LHCN-M2 (cell line): ENCODE results near the gene RBM15B. TPM values are rescaled to one million over a fixed set of nuclear protein-coding genes. Genes with fewer than 3 reads are reported as not detected.
A peak's percentile ranks its signal among the peaks of the same experiment; 100 is the strongest.

Experiments
- DNase-seq: peaks from one replicate; pipeline ENCODE4 v3.0.0-alpha.2; 2012; ENCODE audit warnings: low read depth
- total RNA-seq: library from RNA; depleted of rRNA; stranded (reverse); fragments of >200 nt; gene quantifications from 2 replicates; pipeline ENCODE4 v1.2.3, GENCODE V29; 2014

Gene RBM15B
- total RNA-seq, 1 experiment from 2014 or later: 34.2 TPM

DNA sequence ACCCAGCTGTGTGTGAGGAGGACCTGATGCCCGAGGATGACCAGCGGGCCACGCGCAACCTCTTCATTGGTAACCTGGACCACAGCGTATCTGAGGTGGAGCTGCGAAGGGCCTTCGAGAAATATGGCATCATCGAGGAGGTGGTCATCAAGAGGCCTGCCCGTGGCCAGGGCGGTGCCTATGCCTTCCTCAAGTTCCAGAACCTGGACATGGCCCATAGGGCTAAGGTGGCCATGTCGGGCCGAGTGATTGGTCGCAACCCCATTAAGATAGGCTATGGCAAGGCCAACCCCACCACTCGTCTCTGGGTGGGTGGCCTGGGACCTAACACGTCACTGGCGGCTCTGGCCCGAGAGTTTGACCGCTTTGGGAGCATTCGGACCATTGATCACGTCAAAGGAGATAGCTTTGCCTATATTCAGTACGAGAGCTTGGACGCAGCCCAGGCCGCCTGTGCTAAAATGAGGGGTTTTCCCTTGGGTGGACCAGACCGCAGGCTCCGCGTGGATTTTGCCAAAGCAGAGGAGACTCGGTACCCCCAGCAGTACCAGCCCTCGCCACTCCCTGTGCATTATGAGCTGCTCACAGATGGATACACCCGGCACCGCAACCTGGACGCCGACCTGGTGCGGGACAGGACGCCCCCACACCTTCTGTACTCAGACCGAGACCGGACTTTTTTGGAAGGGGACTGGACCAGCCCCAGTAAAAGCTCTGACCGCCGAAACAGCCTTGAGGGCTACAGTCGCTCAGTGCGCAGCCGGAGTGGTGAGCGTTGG lies 1.5 kb downstream of the RBM15B start:
- DNase-seq: no peak

DNA sequence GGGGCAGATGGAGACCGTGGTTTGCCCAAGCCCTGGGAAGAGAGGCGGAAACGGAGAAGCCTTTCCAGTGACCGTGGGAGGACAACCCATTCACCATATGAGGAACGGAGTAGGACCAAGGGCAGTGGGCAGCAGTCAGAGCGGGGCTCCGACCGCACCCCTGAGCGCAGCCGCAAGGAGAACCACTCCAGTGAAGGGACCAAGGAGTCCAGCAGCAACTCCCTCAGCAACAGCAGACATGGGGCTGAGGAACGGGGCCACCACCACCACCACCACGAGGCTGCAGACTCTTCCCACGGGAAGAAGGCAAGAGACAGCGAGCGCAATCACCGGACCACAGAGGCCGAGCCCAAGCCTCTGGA lies 2.0 kb downstream of the RBM15B start:
- DNase-seq: no peak

- no peak for DNase-seq
These were observed 2.5 kb downstream of the RBM15B start for GRCh38 chr3:51393564-51393963.

DNA sequence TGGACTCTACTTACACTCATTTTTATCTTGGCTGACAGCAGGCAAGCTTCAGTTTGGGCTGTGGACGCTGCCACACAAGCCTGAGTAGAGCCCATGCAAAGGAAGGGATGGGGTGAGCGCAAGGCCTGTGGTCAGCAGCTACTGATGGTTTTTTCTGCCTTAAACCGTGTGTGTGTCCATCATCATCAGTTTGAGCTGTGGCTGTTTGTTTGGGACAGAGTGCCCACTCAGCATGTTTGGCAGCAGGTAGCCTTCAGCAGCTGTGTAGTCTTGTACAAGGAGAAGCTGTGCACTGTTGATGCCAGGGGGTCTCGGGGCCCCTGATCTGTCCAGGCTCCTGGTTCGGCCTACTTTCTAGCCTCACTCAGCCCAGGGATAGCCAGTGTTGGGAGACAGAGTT lies 3.5 kb downstream of the RBM15B start:
- no peak for DNase-seq

GRCh38 chr3:51395493-51396213 lies 4.6 kb downstream of the RBM15B start:
- DNase-seq: no peak

DNA sequence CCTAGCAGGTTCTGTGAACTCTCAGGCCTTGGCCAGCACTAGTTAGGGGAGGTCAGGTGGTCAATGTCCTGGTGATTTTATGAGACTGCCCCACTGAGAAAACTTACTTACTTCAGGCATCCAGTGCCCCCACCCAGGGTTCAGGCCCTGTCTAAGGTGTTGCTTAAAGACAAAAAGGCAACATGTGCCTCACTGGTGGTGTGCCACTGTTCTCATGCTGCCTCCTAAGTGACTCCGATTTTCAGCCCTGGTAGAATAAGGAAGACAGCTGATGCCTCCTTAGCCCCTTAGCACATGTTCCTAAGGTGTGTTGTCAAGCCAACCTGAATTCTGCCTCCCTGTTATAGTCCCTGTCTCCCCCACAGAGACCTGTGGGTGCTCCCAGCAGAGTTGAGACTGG lies 5.3 kb downstream of the RBM15B start:
- DNase-seq: no peak

DNA sequence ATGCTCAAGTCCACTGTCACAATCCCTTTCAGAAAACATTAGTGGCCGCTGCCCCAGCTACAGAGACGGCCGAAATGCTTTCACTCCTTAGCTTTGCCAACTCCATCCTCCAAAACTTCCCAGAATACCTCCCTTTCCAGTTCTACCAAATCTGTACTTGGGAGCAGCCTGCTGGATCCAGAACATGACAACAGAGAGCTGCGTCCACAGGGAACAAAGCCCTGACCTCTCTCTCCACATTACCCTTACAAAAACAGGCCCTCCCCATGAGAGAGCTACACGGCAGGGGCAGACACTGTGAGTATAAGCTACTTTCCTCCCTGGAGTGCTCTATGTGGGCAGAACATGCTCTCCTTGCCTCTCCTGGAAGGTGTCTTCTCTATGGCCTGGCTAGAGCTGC lies 6.3 kb downstream of the RBM15B start:
- no peak for DNase-seq

DNA sequence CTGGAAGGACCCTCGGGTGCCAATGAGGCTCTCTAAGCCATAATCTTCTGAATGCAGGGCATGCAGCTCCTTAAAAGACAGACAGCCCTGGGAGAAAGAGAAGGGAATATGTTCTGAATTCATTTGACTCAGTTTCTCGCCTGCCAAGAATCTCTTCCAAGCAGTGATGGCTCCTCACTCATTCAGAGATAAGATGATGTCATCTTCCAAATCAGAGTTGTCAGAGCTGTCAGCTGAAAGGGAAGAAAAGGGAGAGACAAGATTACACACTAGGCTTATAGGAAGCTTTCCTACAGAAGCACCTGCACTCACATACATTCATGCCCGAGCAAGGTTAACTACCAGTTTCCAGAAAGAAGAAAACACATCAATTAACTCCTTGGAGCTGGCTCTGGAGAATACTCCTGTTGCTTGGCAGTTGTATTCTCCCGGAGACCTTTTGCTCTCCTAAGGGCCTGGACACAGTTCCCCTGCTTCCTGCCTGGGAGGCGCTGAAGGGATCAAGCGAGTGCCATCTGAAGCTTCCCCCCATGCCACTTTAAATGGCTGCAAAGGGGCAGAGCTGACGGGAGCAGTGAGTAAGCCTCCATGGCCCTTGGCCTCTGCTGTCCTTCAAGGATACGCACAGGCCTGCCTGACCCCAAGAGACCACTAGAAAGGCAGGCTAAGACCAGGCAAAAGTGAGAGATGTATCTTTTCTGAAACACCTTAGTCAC lies 7.7 kb downstream of the RBM15B start:
- DNase-seq: no peak

GRCh38 chr3:51400166-51400565 lies 9.1 kb downstream of the RBM15B start:
- no peak for DNase-seq

- DNase-seq: no peak
These were observed 10.7 kb downstream of the RBM15B start for GRCh38 chr3:51401735-51402134.

- no peak for DNase-seq
These were observed 12.6 kb downstream of the RBM15B start for GRCh38 chr3:51403675-51404074.

DNA sequence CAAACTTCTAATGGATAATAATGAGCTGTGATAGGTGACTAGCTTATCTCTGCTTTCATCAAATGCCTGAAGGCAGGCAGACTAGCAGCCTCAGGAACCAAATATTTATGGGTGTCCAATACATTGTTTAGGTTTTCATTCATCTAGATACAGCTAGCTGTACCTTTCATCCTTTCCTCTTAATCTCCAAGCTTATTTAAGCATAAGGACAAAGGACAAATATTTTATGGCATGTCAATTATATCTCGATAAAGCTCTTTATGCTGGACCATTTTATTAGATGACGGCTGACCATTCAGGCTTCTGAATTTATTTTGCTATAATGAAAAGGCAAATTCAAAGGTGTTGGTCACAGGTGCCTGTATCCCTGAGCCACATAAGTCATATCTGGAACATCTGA lies 16.9 kb downstream of the RBM15B start:
- no peak for DNase-seq

GRCh38 chr3:51408813-51409212 lies 17.7 kb downstream of the RBM15B start:
- no peak for DNase-seq

DNA sequence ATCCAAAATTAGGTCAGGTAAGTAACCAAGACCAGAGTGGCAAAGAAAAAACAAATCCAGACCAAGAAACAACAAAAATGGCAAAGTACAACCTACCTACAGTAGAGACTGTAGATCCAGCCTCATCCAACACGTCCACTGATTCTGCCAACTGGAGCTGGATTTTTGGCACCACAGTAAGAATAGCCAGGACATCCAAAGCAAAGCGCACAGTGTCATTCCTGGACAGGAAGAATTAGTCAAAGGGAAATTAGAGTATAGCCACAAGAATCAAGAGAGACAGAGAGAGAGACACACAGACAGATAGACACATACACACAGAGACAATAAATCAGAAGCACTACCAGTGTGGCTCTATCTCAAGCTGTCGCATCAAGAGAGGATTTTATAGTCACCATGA lies 31.1 kb downstream of the RBM15B start:
- no peak for DNase-seq

DNA sequence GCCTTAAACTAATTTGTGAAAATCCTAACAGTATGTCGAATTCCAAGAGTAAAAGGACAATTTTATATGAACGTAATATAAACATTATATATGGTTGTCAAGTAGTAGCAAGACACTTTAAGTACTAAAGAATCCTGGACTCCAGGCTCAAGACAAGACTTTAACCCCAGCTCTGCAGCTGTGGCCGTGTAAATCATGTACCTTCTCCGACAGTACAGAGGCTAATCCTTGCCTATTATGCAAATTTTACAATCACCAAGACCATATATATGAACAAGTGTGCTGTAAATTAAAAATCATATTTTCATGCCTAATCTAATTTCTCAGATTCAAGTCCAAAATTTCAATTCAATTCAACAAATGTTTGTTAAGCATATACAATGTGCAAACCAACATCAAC lies 35.8 kb downstream of the RBM15B start:
- DNase-seq: no peak

DNA sequence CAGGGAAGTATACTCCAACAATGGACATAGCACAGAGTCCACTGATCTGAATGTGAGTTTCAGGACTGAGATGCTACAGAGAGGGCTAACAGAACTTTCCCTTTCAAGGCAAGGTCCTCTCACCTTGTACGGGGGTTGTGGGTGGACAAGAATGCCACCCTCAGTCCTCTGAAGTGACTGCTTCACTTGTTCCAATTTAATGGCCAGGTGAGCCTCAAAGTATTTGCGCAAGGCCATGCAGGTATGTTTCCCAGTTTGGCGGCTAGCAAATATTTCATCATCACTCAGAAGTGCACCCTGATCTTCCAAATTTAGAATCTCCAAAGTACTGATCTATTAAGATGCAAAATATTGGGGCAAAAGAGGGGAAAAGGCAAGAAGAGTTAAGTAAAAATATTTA lies 38.1 kb downstream of the RBM15B start:
- DNase-seq: no peak

GRCh38 chr3:51434110-51434509 lies 43.0 kb downstream of the RBM15B start:
- no peak for DNase-seq

GRCh38 chr3:51434746-51435327 lies 43.8 kb downstream of the RBM15B start:
- peak; percentile 54 for DNase-seq

- DNase-seq: no peak
These were observed 46.0 kb downstream of the RBM15B start for GRCh38 chr3:51436998-51437639.

- DNase-seq: no peak
These were observed 50.4 kb downstream of the RBM15B start for GRCh38 chr3:51441282-51442030.
